ENCODE results near the gene WARS2.

WARS2 gene

GRCh38 chr1:118989006-118989815 lies 151.2 kb downstream of the WARS2 start:
- H3K4me3 ChIP-seq (ENCODE audit: low read depth, low read length): peak overlapping the region; percentile 83
- CTCF ChIA-PET: interaction anchor here (1.1 to 2.3 kb wide), 4 partner anchors 13 to 378 kb away, joined by 3 to 11 read pairs (median 6); no protein-coding TSS in a partner anchor
- POLR2A ChIA-PET: interaction anchor here (0.6 to 1.7 kb wide), 7 partner anchors 8 to 54 kb away, joined by 3 to 7 read pairs (median 3); no protein-coding TSS in a partner anchor
- DNase-seq (ENCODE audit: low read depth, low spot score): no peak
- TF ChIP-seq CTCF (IDR thresholded peaks at IDR 0.05; ENCODE audit: insufficient read depth, low read length, missing control alignments): no peak

DNA sequence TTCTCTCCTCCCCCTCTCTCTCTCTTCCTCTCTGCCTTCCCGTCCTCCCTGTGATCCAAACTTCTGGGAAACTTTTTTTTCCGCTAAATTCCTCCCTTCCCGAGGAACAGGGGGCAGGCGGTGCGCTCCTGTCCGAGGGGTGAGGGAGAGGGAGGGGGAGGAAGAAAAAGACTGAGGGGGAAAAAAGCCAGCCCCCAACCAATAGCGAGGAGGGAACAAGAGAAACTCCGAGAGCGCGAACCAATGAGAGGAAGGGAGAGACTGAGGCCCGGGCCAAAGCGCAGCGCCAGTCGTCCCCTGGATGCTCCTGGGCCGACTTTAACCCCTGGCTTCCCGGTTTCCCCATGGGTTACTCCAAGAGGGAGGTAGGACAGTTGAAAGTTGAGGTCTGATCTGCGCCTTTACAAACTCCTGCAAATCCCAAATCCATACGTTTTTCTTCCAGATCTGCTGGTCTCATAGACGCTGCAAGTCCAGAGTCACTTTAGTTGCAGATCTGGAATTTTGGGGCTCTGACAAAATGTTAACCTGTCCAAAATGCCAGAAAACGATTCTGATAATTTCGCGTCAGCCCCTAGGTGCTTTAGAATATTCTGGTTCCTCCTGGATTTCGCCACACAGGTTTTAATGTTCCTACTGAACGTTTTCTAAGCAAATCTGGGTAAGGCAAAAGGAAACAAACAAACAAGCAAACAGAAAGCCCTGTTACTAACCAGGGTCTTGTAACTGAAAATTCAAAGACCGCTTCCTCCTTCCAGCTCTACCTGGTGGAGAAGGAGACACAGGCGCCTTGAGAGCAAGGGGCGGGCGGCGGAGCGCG lies 152.1 kb downstream of the WARS2 start, which contains the start of gene TBX15:
Gene TBX15 (minus strand): TSS at position 158 of the 820 bp plus-strand sequence. CDS start 548 bp downstream, outside the sequence.
- TF ChIP-seq CTCF (IDR thresholded peaks at IDR 0.05; ENCODE audit: insufficient read depth, low read length, missing control alignments): no peak
- no peak for DNase-seq (ENCODE audit: low read depth, low spot score)
- ChIA-PET CTCF (interaction anchor here (2.3 kb wide), 1 partner anchor 20 kb away, joined by 11 read pairs; no protein-coding TSS in a partner anchor), POLR2A (interaction anchor here (0.6 to 1.0 kb wide), 2 partner anchors 36 to 846 kb away, joined by 3 read pairs; no protein-coding TSS in a partner anchor)
- peak within 1 kb of the TSS; percentile 83 for H3K4me3 ChIP-seq (ENCODE audit: low read depth, low read length)

- CTCF ChIA-PET: interaction anchor here (1.4 kb wide), 1 partner anchor 12 kb away, joined by 3 read pairs; no protein-coding TSS in a partner anchor
- peak overlapping the region; percentile 83 for H3K4me3 ChIP-seq (ENCODE audit: low read depth, low read length)
- POLR2A ChIA-PET: interaction anchor here (0.5 to 1.0 kb wide), 3 partner anchors 12 to 845 kb away, joined by 3 read pairs; no protein-coding TSS in a partner anchor
- no peak for TF ChIP-seq CTCF (IDR thresholded peaks at IDR 0.05; ENCODE audit: insufficient read depth, low read length, missing control alignments)
- no peak for DNase-seq (ENCODE audit: low read depth, low spot score)
Observed at GRCh38 chr1:118987468-118988185, 152.8 kb downstream of the WARS2 start.

DNA sequence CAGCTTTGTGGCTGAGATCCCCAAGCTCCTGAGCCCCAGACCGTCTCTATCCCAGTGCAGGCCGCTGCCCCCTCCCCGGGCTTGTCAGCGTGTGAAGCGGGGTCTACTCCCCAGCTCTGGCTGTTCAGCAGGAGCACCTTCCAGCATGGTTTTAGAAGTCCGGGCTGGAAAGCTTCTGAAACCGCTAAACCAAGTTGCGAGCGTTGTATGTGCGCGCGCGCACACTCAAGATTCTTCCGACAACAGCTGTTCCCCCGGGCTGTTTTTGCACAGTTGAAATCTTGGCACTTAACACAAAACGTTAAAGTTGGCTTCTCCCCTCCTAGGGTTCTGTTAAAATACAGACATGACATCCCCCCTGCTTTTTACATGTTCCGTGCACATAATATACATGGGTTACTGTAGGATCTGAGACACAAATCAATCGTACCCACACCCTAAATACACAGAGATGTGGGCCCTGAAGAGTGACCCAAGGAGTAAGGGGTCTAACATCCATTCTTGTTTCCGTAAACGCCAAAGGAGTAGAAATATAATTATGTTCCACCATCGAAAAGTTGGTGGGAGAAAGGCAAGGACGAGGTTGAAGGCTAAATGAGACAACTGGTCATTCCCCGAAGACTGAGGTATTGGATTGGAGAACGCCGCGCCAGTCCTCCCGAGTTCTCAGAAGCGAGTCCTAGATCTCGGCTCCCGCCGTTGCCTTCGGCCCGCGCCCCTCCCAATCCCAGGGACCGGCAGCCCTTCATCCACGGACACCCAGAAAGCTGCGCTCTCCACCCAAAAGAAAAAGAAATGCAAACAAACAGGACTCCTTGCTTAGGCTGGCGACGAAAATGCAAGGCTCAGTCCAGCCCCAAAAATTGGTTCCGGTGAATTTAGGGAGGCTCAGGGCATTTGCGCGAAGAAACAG lies 153.6 kb downstream of the WARS2 start:
- peak overlapping the region; percentile 83 for H3K4me3 ChIP-seq (ENCODE audit: low read depth, low read length)
- no peak for TF ChIP-seq CTCF (IDR thresholded peaks at IDR 0.05; ENCODE audit: insufficient read depth, low read length, missing control alignments)
- CTCF ChIA-PET: interaction anchor here (1.1 to 1.4 kb wide), 3 partner anchors 10 to 290 kb away, joined by 3 read pairs; no protein-coding TSS in a partner anchor
- no peak for DNase-seq (ENCODE audit: low read depth, low spot score)
- POLR2A ChIA-PET: interaction anchor here (0.5 to 2.3 kb wide), 5 partner anchors 11 to 835 kb away, joined by 3 to 13 read pairs (median 3); no protein-coding TSS in a partner anchor
